HepG2 (cell line): Measurements from ENCODE around the gene CDC26. TPM values are rescaled to one million over a fixed set of nuclear protein-coding genes. Genes with fewer than 3 reads are reported as not detected.
A peak's percentile ranks its signal among the peaks of the same experiment; 100 is the strongest.

ENCODE experiments used
- CC2D1A ChIP-seq: sonication (generic); formaldehyde crosslinking; IDR thresholded peaks from 2 replicates; pipeline ENCODE4 v1.8.1; 2023; ENCODE audit warnings: mild to moderate bottlenecking, missing genetic modification reagents
- DR1 ChIP-seq: sonication (generic); formaldehyde crosslinking; IDR thresholded peaks from 2 replicates; pipeline ENCODE4 v1.8.0; 2021; ENCODE audit warnings: mild to moderate bottlenecking, missing genetic modification reagents, inconsistent platforms
- GABPA ChIP-seq, 2 experiments: IDR thresholded peaks; 2 replicates each; pipeline ENCODE4 v1.6.1; 2011 to 2016; ENCODE audit warnings: low read depth in 2 of 2, low read length in 1 of 2, missing biosample characterization in 1 of 2, missing genetic modification characterization in 1 of 2
- JUND ChIP-seq: sonication (generic); formaldehyde crosslinking; IDR thresholded peaks from 2 replicates; pipeline ENCODE4 v1.8.0; 2022; ENCODE audit warnings: mild to moderate bottlenecking, missing genetic modification reagents
- KDM2A ChIP-seq: sonication (generic); formaldehyde crosslinking; IDR thresholded peaks from 2 replicates; pipeline ENCODE4 v1.4.0; 2020; ENCODE audit warnings: low read depth, missing genetic modification reagents, borderline replicate concordance
- KLF9 ChIP-seq: IDR thresholded peaks from 2 replicates; pipeline ENCODE4 v1.6.1; 2016; ENCODE audit warnings: low read depth
- MATR3 ChIP-seq: sonication (generic); formaldehyde crosslinking; IDR thresholded peaks from 2 replicates; pipeline ENCODE4 v1.4.0; 2020; ENCODE audit warnings: missing genetic modification reagents
- POLR2G ChIP-seq: fragments of 200-400 bp; formaldehyde crosslinking; IDR thresholded peaks from 2 replicates; pipeline ENCODE4 v1.6.1; 2018; ENCODE audit warnings: mild to moderate bottlenecking, low read depth, low read length, moderate library complexity
- SNAPC4 ChIP-seq: sonication (generic); formaldehyde crosslinking; IDR thresholded peaks from 2 replicates; pipeline ENCODE4 v1.4.0; 2020; ENCODE audit warnings: mild to moderate bottlenecking, missing genetic modification reagents
- UBTF ChIP-seq: sonication (generic); formaldehyde crosslinking; IDR thresholded peaks from 2 replicates; pipeline ENCODE4 v1.4.0; 2020; ENCODE audit warnings: mild to moderate bottlenecking, missing genetic modification reagents
- ZMYM4 ChIP-seq: sonication (generic); formaldehyde crosslinking; IDR thresholded peaks from 2 replicates; pipeline ENCODE4 v1.8.1; 2023; ENCODE audit warnings: mild to moderate bottlenecking, missing genetic modification reagents
- ZNF407 ChIP-seq: sonication (generic); formaldehyde crosslinking; IDR thresholded peaks from one replicate; pipeline ENCODE4 v1.5.1; 2020; ENCODE audit warnings: mild to moderate bottlenecking, missing genetic modification reagents; ENCODE audit errors: not compliant biosample characterization
- ZNF792 ChIP-seq: IDR thresholded peaks from 2 replicates; pipeline ENCODE4 v1.6.1; 2016
- polyA plus RNA-seq, 8 experiments: library from polyadenylated mRNA; depleted of rRNA in 3 of 8; stranded (reverse) in 7 of 8; unstranded in 1 of 8; fragments of >200 nt; fragmentation: Illumina TruSeq in 4 of 8; extraction: Trizol in 4 of 8; gene quantifications; 2 replicates each; pipeline versions ENCODE4 v1.2.1 to v1.2.3, GENCODE V29; 2011 to 2016; ENCODE audit warnings: low read depth in 4 of 8, missing spikeins in 1 of 8, mixed read lengths in 1 of 8; ENCODE audit not compliant: insufficient read depth in 1 of 8
- total RNA-seq, 5 experiments: library from RNA; depleted of rRNA; stranded (reverse); fragments of >200 nt; fragmentation: Illumina TruSeq; extraction: Trizol; gene quantifications; 2 replicates each; pipeline ENCODE4 v1.2.3, GENCODE V29; 2016; ENCODE audit warnings: low read depth in 1 of 5

The CDC26 gene
- total and polyA plus RNA-seq, 2 of the 13 experiments (the other 11 are each of a cell fraction or from before 2014, with no cell fraction given), result 26.6 to 57.9 TPM

GRCh38 chr9:113221003-113221799, 54.2 kb downstream of the CDC26 start, which contains the start of the genes FKBP15 and SLC31A1 (continued):
- TF ChIP-seq SNAPC4 (CRISPR knock-in tag) (no peak; the same call in 1 of the 2 replicates), ZNF407 (CRISPR knock-in tag) (peak; percentile 65), KLF9 (CRISPR knock-in tag) (0 out of 2 replicates have a peak, but pooled peaks have one; percentile 24), DR1 (peak; percentile 33; the same call in 1 of the 2 replicates), KDM2A (CRISPR knock-in tag) (peak; percentile 83; the same call in 1 of the 2 replicates), GABPA (IDR thresholded peaks at IDR 0.05; ENCODE audit: low read depth, low read length) (peak; percentile 46; the same call in 1 of the 2 replicates), GABPA (CRISPR knock-in tag; IDR thresholded peaks at IDR 0.05; ENCODE audit: low read depth) (peak; percentile 88), CC2D1A (CRISPR knock-in tag) (no peak), POLR2G (peak; percentile 83), UBTF (CRISPR knock-in tag) (peak; percentile 70), MATR3 (CRISPR knock-in tag) (no peak), JUND (CRISPR knock-in tag) (no peak), ZMYM4 (CRISPR knock-in tag) (peak; percentile 87), ZNF792 (CRISPR knock-in tag) (peak; percentile 71; the same call in 1 of the 2 replicates)
